B cell (primary cell): Measurements from ENCODE around the gene KCTD17. TPM values are rescaled to one million over a fixed set of nuclear protein-coding genes. Genes with fewer than 3 reads are reported as not detected.

ENCODE experiments used
- ATAC-seq: fragments of 200-7000 bp; cut with Tn5 transposase; one replicate; pipeline ENCODE4 v1.10.0; 2021; ENCODE audit warnings: low read depth, mild to moderate bottlenecking, moderate number of reproducible peaks, moderate library complexity
- CTCF ChIA-PET: fragments of 350-600 bp; sonication (Branson Sonifier 250); formaldehyde crosslinking; loops from one replicate; lab custom pipeline; 2021; ENCODE audit warnings: antibody characterized with exemption, inconsistent platforms; lab: Charles Lee
- POLR2A ChIA-PET: fragments of 350-600 bp; sonication (Branson Sonifier 250); formaldehyde crosslinking; loops from one replicate; lab custom pipeline; 2021; ENCODE audit warnings: antibody characterized with exemption; lab: Charles Lee
- DNase-seq: peaks from one replicate; pipeline ENCODE4 v3.0.0; 2013
- H2AFZ ChIP-seq: 2 replicates; pipeline ENCODE4 v1.6.1; 2012; ENCODE audit warnings: mild to moderate bottlenecking, low read depth, low read length; ENCODE audit not compliant: insufficient read depth, poor library complexity, severe bottlenecking
- H3K27ac ChIP-seq, 2 donors: 1 replicate in 1 of 2; 2 replicates in 1 of 2; pipeline ENCODE4 v1.5.1; 2012 to 2013; ENCODE audit warnings: low read length in 2 of 2, mild to moderate bottlenecking in 2 of 2, moderate library complexity in 1 of 2
- H3K27me3 ChIP-seq, 4 experiments: fragments of 200-600 bp in 1 of 4; sonication (generic) in 1 of 4; replicated peaks in 1 of 4; 1 replicate in 2 of 4; 2 replicates in 2 of 4; pipeline versions ENCODE4 v1.6.1 to v1.7.0; 2013 to 2016; ENCODE audit warnings: low read length in 3 of 4, mild to moderate bottlenecking in 2 of 4, mixed read lengths in 1 of 4, moderate library complexity in 1 of 4; ENCODE audit not compliant: insufficient read depth in 4 of 4, control insufficient read depth in 3 of 4; ENCODE audit errors: control extremely low read depth in 1 of 4
- H3K36me3 ChIP-seq, 2 experiments: replicated peaks in 1 of 2; 1 replicate in 1 of 2; 2 replicates in 1 of 2; pipeline versions ENCODE4 v1.6.1 to v1.7.1; 2013; ENCODE audit warnings: low read length in 1 of 2; ENCODE audit not compliant: insufficient read depth in 2 of 2, control insufficient read depth in 1 of 2; ENCODE audit errors: control extremely low read depth in 1 of 2, extremely low read depth in 1 of 2
- H3K4me1 ChIP-seq, 2 donors: fragments of 200-600 bp in 1 of 2; sonication (generic) in 1 of 2; 1 replicate in 1 of 2; 2 replicates in 1 of 2; pipeline versions ENCODE4 v1.5.1 to v1.6.1; 2013 to 2017; ENCODE audit warnings: low read length in 2 of 2; ENCODE audit not compliant: control insufficient read depth in 2 of 2, insufficient read depth in 2 of 2
- H3K4me2 ChIP-seq: replicated peaks from 2 replicates; pipeline ENCODE3; 2012; ENCODE audit warnings: mild to moderate bottlenecking, low read depth, low read length; ENCODE audit not compliant: poor library complexity, severe bottlenecking
- H3K4me3 ChIP-seq, 5 experiments: fragments of 200-600 bp in 1 of 5; sonication (generic) in 1 of 5; 1 replicate in 3 of 5; 2 replicates in 2 of 5; pipeline versions ENCODE4 v1.5.1 to v1.7.0; 2011 to 2016; ENCODE audit warnings: low read length in 4 of 5, mild to moderate bottlenecking in 4 of 5, low read depth in 2 of 5, control low read depth in 1 of 5, moderate library complexity in 1 of 5; ENCODE audit not compliant: insufficient read depth in 1 of 5; ENCODE audit errors: control extremely low read depth in 1 of 5, extremely low read depth in 1 of 5
- H3K79me2 ChIP-seq: fragments of 200-600 bp; sonication (generic); one replicate; pipeline ENCODE4 v1.6.0; 2016; ENCODE audit warnings: low read length; ENCODE audit not compliant: control insufficient read depth, insufficient read depth
- H3K9ac ChIP-seq: fragments of 200-600 bp; sonication (generic); 2 replicates; pipeline ENCODE4 v1.6.1; 2017; ENCODE audit warnings: mild to moderate bottlenecking, low read length, moderate library complexity
- H3K9me3 ChIP-seq, 3 donors: one replicate each; pipeline versions ENCODE4 v1.6.1 to v1.7.1; 2013; ENCODE audit warnings: low read length in 2 of 3; ENCODE audit not compliant: control insufficient read depth in 2 of 3, insufficient read depth in 1 of 3; ENCODE audit errors: control extremely low read depth in 1 of 3
- H4K20me1 ChIP-seq: 2 replicates; pipeline ENCODE4 v1.6.0; 2012; ENCODE audit warnings: mild to moderate bottlenecking, low read length; ENCODE audit not compliant: insufficient read depth, control insufficient read depth, poor library complexity, severe bottlenecking
- H3K27ac Mint-ChIP-seq: one replicate; pipeline ENCODE4 v1.8.0; 2021; ENCODE audit warnings: mixed read lengths
- H3K27me3 Mint-ChIP-seq: one replicate; pipeline ENCODE4 v1.8.0; 2021; ENCODE audit warnings: mixed read lengths
- H3K4me1 Mint-ChIP-seq: one replicate; pipeline ENCODE4 v1.8.0; 2021; ENCODE audit warnings: mixed read lengths
- H3K4me3 Mint-ChIP-seq: one replicate; pipeline ENCODE4 v1.8.0; 2021; ENCODE audit warnings: mixed read lengths
- H3K9me3 Mint-ChIP-seq: one replicate; pipeline ENCODE4 v1.8.0; 2022; ENCODE audit warnings: mixed read lengths; ENCODE audit not compliant: insufficient read depth
- EZH2 ChIP-seq: IDR thresholded peaks from 2 replicates; pipeline ENCODE4 v1.6.1; 2012; ENCODE audit warnings: borderline replicate concordance, low read depth, mild to moderate bottlenecking, moderate library complexity, low read length; ENCODE audit not compliant: insufficient read depth, poor library complexity, severe bottlenecking
- WGBS: methylation state at CpG from one replicate; pipeline ENCODE4 v1.1.5; 2013; ENCODE audit warnings: missing lambda C conversion rate; ENCODE audit not compliant: insufficient coverage; 5-methylcytosine and 5-hydroxymethylcytosine counted together
- intact Hi-C: fragments of 100-400 bp; cut with micrococcal nuclease; formaldehyde crosslinking; loops from one replicate; pipeline ENCODE4 v1.10.0; 2022
- polyA plus RNA-seq: library from polyadenylated mRNA; depleted of rRNA; stranded (reverse); fragments of >200 nt; gene quantifications from 2 replicates; pipeline ENCODE4 v1.2.3, GENCODE V29; 2012
- total RNA-seq, 2 donors: library from RNA; stranded (reverse); fragments of 120-200 nt in 1 of 2; gene quantifications; 1 replicate in 1 of 2; 2 replicates in 1 of 2; pipeline versions ENCODE4 v1.2.3 to v1.2.4, GENCODE V29; 2013 to 2022
- TF ChIP-seq, protein P1 (sequence below): fragments of 200-600 bp; IDR thresholded peaks from one replicate; pipeline ENCODE4 v1.8.0; 2022; ENCODE audit warnings: antibody characterized with exemption, mild to moderate bottlenecking

KCTD17 gene
- total and polyA plus RNA-seq, 2 donors (not counting 1 experiment from before 2014, with no cell fraction given), result 29.0 to 41.3 TPM

DNA sequence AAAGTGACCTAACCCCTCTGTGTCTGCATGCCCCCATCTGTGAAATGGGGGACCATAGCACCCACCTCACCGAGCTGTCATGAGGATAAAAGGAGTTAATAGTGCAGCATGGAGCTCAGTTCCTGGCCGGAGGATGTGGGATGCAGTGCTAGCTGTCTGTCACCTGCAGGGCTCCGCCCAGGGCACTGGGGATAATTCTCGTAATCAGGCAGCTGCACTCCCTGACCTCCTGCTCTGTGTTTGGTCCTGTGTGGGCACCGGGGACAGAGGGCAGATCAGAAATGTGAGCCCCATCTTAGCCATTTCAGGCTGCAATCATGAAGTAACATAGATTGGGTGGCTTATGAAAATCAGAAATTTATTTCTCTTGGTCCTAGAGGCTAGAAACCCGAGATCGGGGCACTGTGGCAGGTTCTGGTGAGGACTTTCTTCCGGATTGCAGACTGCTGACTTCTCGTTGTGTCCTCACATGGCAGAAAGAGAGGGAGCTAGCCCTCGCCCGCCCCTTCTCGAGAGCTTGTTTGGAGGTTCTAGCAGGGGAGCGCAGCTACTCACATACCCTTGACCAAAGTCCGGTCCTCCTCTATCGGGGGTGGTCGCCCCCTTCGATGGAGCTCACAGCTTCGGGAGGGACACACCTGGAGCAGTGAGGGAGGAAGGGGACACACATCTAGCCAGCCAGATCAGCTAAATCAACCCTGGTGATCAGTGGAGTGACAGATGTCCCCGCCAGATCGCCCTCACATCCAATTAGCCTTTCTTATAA, 3.2 kb downstream of the KCTD17 start:
- H3K36me3 ChIP-seq, result peaks cover 0 to 26% of the 10 kb centered on the region in 2 experiments
- H3K4me3 Mint-ChIP-seq, result no peak overlapping the region
- 100% methylated on average over 11 of the region's 20 CpGs for WGBS

DNA sequence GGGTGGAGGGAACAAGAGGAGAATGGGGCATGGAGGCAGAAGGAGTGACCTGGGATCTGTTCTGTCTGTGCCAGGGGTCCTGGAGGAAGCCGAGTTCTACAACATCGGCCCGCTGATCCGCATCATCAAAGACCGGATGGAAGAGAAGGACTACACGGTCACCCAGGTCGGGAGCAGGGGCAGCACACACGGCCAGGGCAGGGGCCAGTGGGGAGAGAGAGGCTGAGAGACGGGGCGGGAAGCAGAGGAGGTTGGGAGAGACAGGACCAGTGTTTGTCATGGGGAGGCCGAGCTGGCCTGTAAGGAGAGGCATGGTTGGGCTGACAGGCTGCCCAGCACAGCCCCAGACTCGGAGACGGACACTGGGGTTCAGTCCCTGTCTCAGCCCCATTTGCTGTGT, 4.7 kb downstream of the KCTD17 start:
- no peak overlapping the region for H3K27ac ChIP-seq
- Mint-ChIP-seq H3K27me3 (no peaks in the 10 kb centered on the region), H3K9me3 (no peaks in the 10 kb centered on the region), H3K4me3 (no peak overlapping the region), H3K27ac (no peak overlapping the region), H3K4me1 (peaks cover 10% of the 10 kb centered on the region)
- no peak for DNase-seq
- H3K4me1 ChIP-seq, result peaks cover 7 to 17% of the 10 kb centered on the region in 2 donors
- peaks cover 0 to 36% of the 10 kb centered on the region in 2 experiments for H3K36me3 ChIP-seq
- H2AFZ ChIP-seq, result no peak overlapping the region
- H3K79me2 ChIP-seq, result no peaks in the 10 kb centered on the region
- no peak overlapping the region for H3K4me3 ChIP-seq
- 98% methylated on average over 13 of the region's 13 CpGs for WGBS
- POLR2A ChIA-PET, result no interaction called here
- no peaks in the 10 kb centered on the region for H3K27me3 ChIP-seq
- intact Hi-C loops, result no loop called here
- no peaks in the 10 kb centered on the region for H3K9me3 ChIP-seq
- no peak overlapping the region for H3K4me2 ChIP-seq
- H3K9ac ChIP-seq, result no peak overlapping the region
- CTCF ChIA-PET, result interaction anchor here (2.0 kb wide), 1 partner anchor 143 kb away, joined by 6 read pairs; no protein-coding TSS in a partner anchor
- TF ChIP-seq EZH2, result no peak
- TF ChIP-seq, protein P1, sequence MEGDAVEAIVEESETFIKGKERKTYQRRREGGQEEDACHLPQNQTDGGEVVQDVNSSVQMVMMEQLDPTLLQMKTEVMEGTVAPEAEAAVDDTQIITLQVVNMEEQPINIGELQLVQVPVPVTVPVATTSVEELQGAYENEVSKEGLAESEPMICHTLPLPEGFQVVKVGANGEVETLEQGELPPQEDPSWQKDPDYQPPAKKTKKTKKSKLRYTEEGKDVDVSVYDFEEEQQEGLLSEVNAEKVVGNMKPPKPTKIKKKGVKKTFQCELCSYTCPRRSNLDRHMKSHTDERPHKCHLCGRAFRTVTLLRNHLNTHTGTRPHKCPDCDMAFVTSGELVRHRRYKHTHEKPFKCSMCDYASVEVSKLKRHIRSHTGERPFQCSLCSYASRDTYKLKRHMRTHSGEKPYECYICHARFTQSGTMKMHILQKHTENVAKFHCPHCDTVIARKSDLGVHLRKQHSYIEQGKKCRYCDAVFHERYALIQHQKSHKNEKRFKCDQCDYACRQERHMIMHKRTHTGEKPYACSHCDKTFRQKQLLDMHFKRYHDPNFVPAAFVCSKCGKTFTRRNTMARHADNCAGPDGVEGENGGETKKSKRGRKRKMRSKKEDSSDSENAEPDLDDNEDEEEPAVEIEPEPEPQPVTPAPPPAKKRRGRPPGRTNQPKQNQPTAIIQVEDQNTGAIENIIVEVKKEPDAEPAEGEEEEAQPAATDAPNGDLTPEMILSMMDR, result no peak
- ATAC-seq, result no peak
- H4K20me1 ChIP-seq, result no peaks in the 10 kb centered on the region

More for the DNA sequence above, 3.2 kb downstream of the KCTD17 start:
- TF ChIP-seq EZH2, result no peak
- TF ChIP-seq, protein P1, result no peak
- no peaks in the 10 kb centered on the region for H3K79me2 ChIP-seq
- H3K4me3 ChIP-seq, result no peak overlapping the region
- H2AFZ ChIP-seq, result no peak overlapping the region
- H3K4me2 ChIP-seq, result no peak overlapping the region
- H3K27me3 ChIP-seq, result no peaks in the 10 kb centered on the region
- no peak overlapping the region for H3K27ac Mint-ChIP-seq
- no peak for DNase-seq
- no peaks in the 10 kb centered on the region for H3K9me3 Mint-ChIP-seq
- CTCF ChIA-PET, result interaction anchor here (0.6 to 2.0 kb wide), 5 partner anchors 10 to 414 kb away, joined by 3 to 6 read pairs (median 4); no protein-coding TSS in a partner anchor
- peaks cover 12% of the 10 kb centered on the region for H3K4me1 Mint-ChIP-seq
- ATAC-seq, result no peak
- no peaks in the 10 kb centered on the region for H3K27me3 Mint-ChIP-seq
- no peak overlapping the region for H3K9ac ChIP-seq
- no peaks in the 10 kb centered on the region for H3K9me3 ChIP-seq
- intact Hi-C loops, result loop anchor here (5.0 kb wide), 1 partner anchor 1752 kb away; no protein-coding TSS in a partner anchor
- H4K20me1 ChIP-seq, result no peaks in the 10 kb centered on the region
- no peak overlapping the region for H3K27ac ChIP-seq
- H3K4me1 ChIP-seq, result peaks cover 7 to 18% of the 10 kb centered on the region in 2 donors
- POLR2A ChIA-PET, result no interaction called here
